ENCODE data around the gene ANKRD13B. TPM values are rescaled to one million over a fixed set of nuclear protein-coding genes. Genes with fewer than 3 reads are reported as not detected.

The ANKRD13B gene
- total and polyA plus RNA-seq, 2 of the 13 experiments (the other 11 are each of a cell fraction or from before 2014, with no cell fraction given): 1.7 to 1.8 TPM

GRCh38 chr17:29568331-29569244, 24.3 kb upstream of the ANKRD13B start, which contains the start of gene TP53I13 (continued):
- TF ChIP-seq NPAS2 (CRISPR knock-in tag; IDR thresholded peaks at IDR 0.05; ENCODE audit: borderline replicate concordance) (no peak), ISL2 (CRISPR knock-in tag; IDR thresholded peaks at IDR 0.05) (0 out of 2 replicates have a peak, but pooled peaks have one; percentile 12), MAFG (CRISPR knock-in tag; IDR thresholded peaks at IDR 0.05) (no peak), AKNA (CRISPR knock-in tag; IDR thresholded peaks at IDR 0.05; ENCODE audit: borderline replicate concordance) (no peak), GZF1 (CRISPR knock-in tag; IDR thresholded peaks at IDR 0.05) (no peak), NR2C2 (CRISPR knock-in tag; IDR thresholded peaks at IDR 0.05; ENCODE audit: borderline replicate concordance) (no peak), KLF11 (CRISPR knock-in tag; IDR thresholded peaks at IDR 0.05) (0 out of 2 replicates have a peak, but pooled peaks have one; percentile 46), ZNF3 (CRISPR knock-in tag; IDR thresholded peaks at IDR 0.05) (no peak)
- TF ChIP-seq, protein P1, sequence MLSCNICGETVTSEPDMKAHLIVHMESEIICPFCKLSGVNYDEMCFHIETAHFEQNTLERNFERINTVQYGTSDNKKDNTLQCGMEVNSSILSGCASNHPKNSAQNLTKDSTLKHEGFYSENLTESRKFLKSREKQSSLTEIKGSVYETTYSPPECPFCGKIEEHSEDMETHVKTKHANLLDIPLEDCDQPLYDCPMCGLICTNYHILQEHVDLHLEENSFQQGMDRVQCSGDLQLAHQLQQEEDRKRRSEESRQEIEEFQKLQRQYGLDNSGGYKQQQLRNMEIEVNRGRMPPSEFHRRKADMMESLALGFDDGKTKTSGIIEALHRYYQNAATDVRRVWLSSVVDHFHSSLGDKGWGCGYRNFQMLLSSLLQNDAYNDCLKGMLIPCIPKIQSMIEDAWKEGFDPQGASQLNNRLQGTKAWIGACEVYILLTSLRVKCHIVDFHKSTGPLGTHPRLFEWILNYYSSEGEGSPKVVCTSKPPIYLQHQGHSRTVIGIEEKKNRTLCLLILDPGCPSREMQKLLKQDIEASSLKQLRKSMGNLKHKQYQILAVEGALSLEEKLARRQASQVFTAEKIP (CRISPR knock-in tag; IDR thresholded peaks at IDR 0.05; ENCODE audit: borderline replicate concordance): no peak

All from HepG2 (cell line).